PC-3 (cell line): ENCODE data around the gene SCN1B. TPM values are rescaled to one million over a fixed set of nuclear protein-coding genes. Genes with fewer than 3 reads are reported as not detected.

ENCODE experiments used
- ATAC-seq: fragments of 200-7000 bp; cut with Tn5 transposase; 2 replicates; pipeline ENCODE4 v1.9.1; 2020; ENCODE audit warnings: mild to moderate bottlenecking, moderate library complexity
- BruUV-seq: library from RNA; stranded (reverse); fragments of 400-500 nt; replicated peaks from 2 replicates; lab custom pipeline; 2021; lab: Mats Ljungman, UMichigan
- CTCF ChIA-PET: fragments of 300-600 bp; sonication (Branson Sonifier 250); formaldehyde crosslinking; loops from one replicate; lab custom pipeline; 2022; ENCODE audit warnings: antibody characterized with exemption; lab: Charles Lee
- POLR2A ChIA-PET: fragments of 300-600 bp; sonication (Branson Sonifier 250); formaldehyde crosslinking; loops from one replicate; lab custom pipeline; 2022; ENCODE audit warnings: antibody characterized with exemption; ENCODE audit not compliant: unreplicated experiment; lab: Charles Lee
- DNase-seq: peaks from one replicate; pipeline ENCODE4 v3.0.0-alpha.2; 2015
- H2AFZ ChIP-seq: fragments of 300-600 bp; sonication (generic); 2 replicates; pipeline ENCODE4 v1.6.0; 2016; ENCODE audit warnings: antibody characterized with exemption, low read length
- H3F3A ChIP-seq: fragments of 300-600 bp; sonication (generic); one replicate; pipeline ENCODE4 v1.6.0; 2017; ENCODE audit warnings: antibody characterized with exemption, low read length, control low read depth, mild to moderate bottlenecking; ENCODE audit not compliant: unreplicated experiment
- H3K27ac ChIP-seq: fragments of 300-600 bp; sonication (generic); 2 replicates; pipeline ENCODE4 v1.5.1; 2016; ENCODE audit warnings: mild to moderate bottlenecking, low read length
- H3K27me3 ChIP-seq: fragments of 300-600 bp; sonication (generic); 2 replicates; pipeline ENCODE4 v1.6.1; 2016; ENCODE audit warnings: low read length, mixed read lengths
- H3K36me3 ChIP-seq: fragments of 300-600 bp; sonication (generic); 2 replicates; pipeline ENCODE4 v1.6.1; 2016; ENCODE audit warnings: low read depth, mixed run types, low read length, mixed read lengths
- H3K4me1 ChIP-seq: fragments of 300-600 bp; sonication (generic); 2 replicates; pipeline ENCODE4 v1.5.1; 2016; ENCODE audit warnings: low read length; ENCODE audit not compliant: insufficient read depth
- H3K4me2 ChIP-seq: fragments of 300-600 bp; sonication (generic); 2 replicates; pipeline ENCODE4 v1.6.0; 2016; ENCODE audit warnings: low read length
- H3K4me3 ChIP-seq: fragments of 300-600 bp; sonication (generic); 2 replicates; pipeline ENCODE4 v1.5.1; 2016; ENCODE audit warnings: mild to moderate bottlenecking, low read length, mixed read lengths
- H3K79me2 ChIP-seq: fragments of 300-600 bp; sonication (generic); 2 replicates; pipeline ENCODE4 v1.6.1; 2017; ENCODE audit warnings: low read length, mixed read lengths
- H3K9ac ChIP-seq: fragments of 300-600 bp; sonication (generic); 2 replicates; pipeline ENCODE4 v1.6.0; 2016; ENCODE audit warnings: mild to moderate bottlenecking, low read length
- H3K9me2 ChIP-seq: fragments of 300-600 bp; sonication (generic); replicated peaks from 2 replicates; pipeline ENCODE4 v1.6.1; 2016; ENCODE audit warnings: mixed run types, low read length, mixed read lengths
- H3K9me3 ChIP-seq: fragments of 300-600 bp; sonication (generic); 2 replicates; pipeline ENCODE4 v1.6.1; 2016; ENCODE audit warnings: low read length, mixed read lengths
- H4K20me1 ChIP-seq: fragments of 300-600 bp; sonication (generic); 2 replicates; pipeline ENCODE4 v1.6.1; 2016; ENCODE audit warnings: low read length, mixed read lengths
- EZH2 ChIP-seq: fragments of 300-600 bp; sonication (generic); IDR thresholded peaks from one replicate; pipeline ENCODE4 v1.6.1; 2017; ENCODE audit warnings: antibody characterized with exemption, mild to moderate bottlenecking, low read length; ENCODE audit not compliant: unreplicated experiment
- EZH2phosphoT487 ChIP-seq: fragments of 300-600 bp; sonication (generic); IDR thresholded peaks from 2 replicates; pipeline ENCODE4 v1.6.1; 2018; ENCODE audit warnings: mild to moderate bottlenecking, antibody characterized with exemption, low read length, borderline replicate concordance
- intact Hi-C: fragments of 100-400 bp; cut with micrococcal nuclease; formaldehyde crosslinking; loops from 2 replicates; pipeline ENCODE4 v1.9.0; 2023
- total RNA-seq: library from RNA; depleted of rRNA; stranded (reverse); fragments of >200 nt; gene quantifications from 2 replicates; pipeline ENCODE4 v1.2.3, GENCODE V29; 2014
- TF ChIP-seq, protein P1 (sequence below): fragments of 300-600 bp; sonication (generic); conservative IDR thresholded peaks from 2 replicates; pipeline ENCODE4 v1.5.1; 2017; ENCODE audit warnings: antibody characterized with exemption, low read depth, mild to moderate bottlenecking, low read length

SCN1B gene
- total RNA-seq, 1 experiment from 2014 or later = 1.7 TPM

DNA sequence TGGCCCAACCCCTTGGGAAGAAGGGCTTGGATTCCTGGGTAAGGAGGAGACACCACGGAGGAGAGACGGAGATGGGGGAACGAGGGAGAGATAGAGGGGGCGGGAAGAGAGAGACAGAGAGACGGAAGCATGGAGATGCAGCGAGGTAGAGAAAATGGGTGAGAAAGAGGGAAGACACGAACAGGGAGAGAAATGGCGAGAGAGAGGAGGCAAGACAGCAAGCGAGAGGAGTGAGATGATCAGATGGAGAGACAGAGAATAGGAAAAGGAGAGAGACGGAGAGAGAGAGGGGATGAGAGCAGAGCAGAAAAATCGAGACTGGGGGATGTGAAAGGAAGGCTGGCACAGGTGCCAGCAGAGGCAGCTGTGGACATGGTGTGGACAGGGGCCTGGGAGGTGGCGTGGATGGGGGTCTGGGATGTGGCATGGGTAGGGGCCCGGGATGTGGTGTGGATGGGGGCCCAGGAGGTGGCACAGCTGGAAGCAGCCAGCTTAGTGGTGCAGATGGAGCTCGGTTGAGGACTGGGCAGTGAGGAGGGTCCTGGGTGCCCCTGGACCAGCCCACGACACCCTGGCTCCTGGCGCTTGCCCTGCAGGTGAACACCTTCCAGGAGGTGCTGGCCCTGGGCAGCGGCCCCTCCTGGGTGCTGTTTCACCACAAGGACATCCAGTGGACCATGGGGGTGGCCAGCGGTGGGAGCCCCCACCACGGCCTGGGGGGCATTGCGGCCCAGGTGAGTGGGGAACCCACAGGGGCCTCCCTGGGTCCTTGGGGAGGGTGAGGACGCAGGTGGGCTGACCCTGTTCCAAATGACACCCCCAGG is 45.1 kb downstream of the SCN1B start:
- intact Hi-C loops = no loop called here
- H3K36me3 ChIP-seq = no peaks in the 10 kb centered on the region
- TF ChIP-seq EZH2 = no peak
- TF ChIP-seq, protein P1, sequence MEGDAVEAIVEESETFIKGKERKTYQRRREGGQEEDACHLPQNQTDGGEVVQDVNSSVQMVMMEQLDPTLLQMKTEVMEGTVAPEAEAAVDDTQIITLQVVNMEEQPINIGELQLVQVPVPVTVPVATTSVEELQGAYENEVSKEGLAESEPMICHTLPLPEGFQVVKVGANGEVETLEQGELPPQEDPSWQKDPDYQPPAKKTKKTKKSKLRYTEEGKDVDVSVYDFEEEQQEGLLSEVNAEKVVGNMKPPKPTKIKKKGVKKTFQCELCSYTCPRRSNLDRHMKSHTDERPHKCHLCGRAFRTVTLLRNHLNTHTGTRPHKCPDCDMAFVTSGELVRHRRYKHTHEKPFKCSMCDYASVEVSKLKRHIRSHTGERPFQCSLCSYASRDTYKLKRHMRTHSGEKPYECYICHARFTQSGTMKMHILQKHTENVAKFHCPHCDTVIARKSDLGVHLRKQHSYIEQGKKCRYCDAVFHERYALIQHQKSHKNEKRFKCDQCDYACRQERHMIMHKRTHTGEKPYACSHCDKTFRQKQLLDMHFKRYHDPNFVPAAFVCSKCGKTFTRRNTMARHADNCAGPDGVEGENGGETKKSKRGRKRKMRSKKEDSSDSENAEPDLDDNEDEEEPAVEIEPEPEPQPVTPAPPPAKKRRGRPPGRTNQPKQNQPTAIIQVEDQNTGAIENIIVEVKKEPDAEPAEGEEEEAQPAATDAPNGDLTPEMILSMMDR = no peak
- TF ChIP-seq EZH2phosphoT487 = no peak
- H3K9me3 ChIP-seq = no peaks in the 10 kb centered on the region
- H4K20me1 ChIP-seq = no peaks in the 10 kb centered on the region
- ATAC-seq = no peak
- no peaks in the 10 kb centered on the region for H3K27me3 ChIP-seq
- no peak overlapping the region for H3K27ac ChIP-seq
- DNase-seq = no peak
- H3K9me2 ChIP-seq = no peaks in the 10 kb centered on the region
- no peak overlapping the region for H3K4me3 ChIP-seq
- no peaks in the 10 kb centered on the region for H3K4me1 ChIP-seq
- no peaks in the 10 kb centered on the region for H3K79me2 ChIP-seq
- no TSS peak for BruUV-seq
- H3F3A ChIP-seq = no peaks in the 10 kb centered on the region
- CTCF ChIA-PET = no interaction called here
- POLR2A ChIA-PET = no interaction called here
- no peak overlapping the region for H3K9ac ChIP-seq
- H2AFZ ChIP-seq = no peak overlapping the region
- H3K4me2 ChIP-seq = no peak overlapping the region

DNA sequence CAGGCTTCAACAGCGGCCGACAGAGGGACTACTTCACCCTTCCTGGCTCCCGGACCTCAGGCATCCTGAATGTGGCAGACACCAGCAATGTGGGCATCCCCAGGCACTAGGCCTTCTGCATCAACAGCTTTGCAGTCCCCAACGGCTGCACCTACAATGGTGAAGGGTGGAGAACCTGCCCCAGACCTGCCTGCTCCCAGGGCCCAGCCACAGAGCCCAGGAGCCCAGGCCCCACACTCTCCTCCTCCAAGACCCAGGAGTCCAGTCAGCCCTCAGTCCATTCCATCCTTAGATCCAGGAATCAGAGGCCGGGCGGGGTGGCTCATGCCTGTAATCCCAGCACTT is 45.7 kb downstream of the SCN1B start:
- no peaks in the 10 kb centered on the region for H3F3A ChIP-seq
- ATAC-seq (no peak), DNase-seq (no peak)
- H3K4me3 ChIP-seq = no peak overlapping the region
- no peaks in the 10 kb centered on the region for H3K27me3 ChIP-seq
- H3K36me3 ChIP-seq = no peaks in the 10 kb centered on the region
- intact Hi-C loops = no loop called here
- BruUV-seq = no TSS peak
- no peaks in the 10 kb centered on the region for H4K20me1 ChIP-seq
- TF ChIP-seq EZH2 (no peak), EZH2phosphoT487 (no peak)
- TF ChIP-seq, protein P1 = no peak
- H3K9me3 ChIP-seq = no peaks in the 10 kb centered on the region
- H3K9me2 ChIP-seq = no peaks in the 10 kb centered on the region
- ChIA-PET CTCF (no interaction called here), POLR2A (no interaction called here)
- H3K27ac ChIP-seq = no peak overlapping the region
- H2AFZ ChIP-seq = no peak overlapping the region
- H3K79me2 ChIP-seq = no peaks in the 10 kb centered on the region
- H3K4me2 ChIP-seq = no peak overlapping the region
- H3K4me1 ChIP-seq = no peaks in the 10 kb centered on the region
- no peak overlapping the region for H3K9ac ChIP-seq

DNA sequence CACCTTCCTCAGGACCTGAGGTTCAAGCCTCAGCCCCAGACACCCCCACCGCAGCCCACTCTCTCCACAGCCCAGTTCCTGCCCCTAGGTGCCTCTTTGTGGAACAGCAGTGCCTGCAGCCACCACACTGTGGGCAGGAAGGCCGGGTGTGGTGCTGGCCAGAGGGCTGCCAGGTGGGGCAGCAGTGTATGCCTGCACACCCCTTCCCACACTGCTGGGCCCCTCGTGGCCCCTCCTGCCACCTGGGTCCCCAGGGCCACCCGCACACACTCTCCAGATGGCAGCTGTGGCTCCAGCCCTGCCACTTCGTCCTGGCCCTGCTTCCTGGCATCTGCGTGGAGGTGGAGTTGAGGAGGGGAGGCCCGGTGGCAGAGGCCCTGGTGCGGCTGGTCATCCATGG is 46.4 kb downstream of the SCN1B start:
- POLR2A ChIA-PET = no interaction called here
- no peaks in the 10 kb centered on the region for H3K27me3 ChIP-seq
- no peaks in the 10 kb centered on the region for H3K9me3 ChIP-seq
- H3K79me2 ChIP-seq = no peaks in the 10 kb centered on the region
- H3K36me3 ChIP-seq = no peaks in the 10 kb centered on the region
- no peaks in the 10 kb centered on the region for H3F3A ChIP-seq
- no peaks in the 10 kb centered on the region for H3K9me2 ChIP-seq
- H3K4me1 ChIP-seq = no peaks in the 10 kb centered on the region
- no peak overlapping the region for H3K9ac ChIP-seq
- no peak overlapping the region for H3K4me3 ChIP-seq
- DNase-seq (no peak), ATAC-seq (no peak)
- TF ChIP-seq EZH2phosphoT487 (no peak), EZH2 (no peak)
- TF ChIP-seq, protein P1 = no peak
- BruUV-seq = no TSS peak
- H2AFZ ChIP-seq = no peak overlapping the region
- CTCF ChIA-PET = no interaction called here
- intact Hi-C loops = no loop called here
- H3K27ac ChIP-seq = no peak overlapping the region
- H4K20me1 ChIP-seq = no peaks in the 10 kb centered on the region
- H3K4me2 ChIP-seq = no peak overlapping the region
